NCI-H226 (cell line): ENCODE measurements around the gene MMEL1.

Experiments used
- DNase-seq: peaks from one replicate; pipeline ENCODE4 v3.0.0-alpha.2; 2015

The MMEL1 gene

GRCh38 chr1:2642131-2642559 is 9.3 kb upstream of the MMEL1 start:
- DNase-seq = no peak

GRCh38 chr1:2641381-2642130 is 8.7 kb upstream of the MMEL1 start:
- no peak for DNase-seq

GRCh38 chr1:2640626-2641025 is 7.8 kb upstream of the MMEL1 start:
- DNase-seq = no peak

- no peak for DNase-seq
Observed at GRCh38 chr1:2639607-2640521, 7.0 kb upstream of the MMEL1 start.

GRCh38 chr1:2639203-2639602 is 6.4 kb upstream of the MMEL1 start:
- DNase-seq = no peak

- DNase-seq = no peak
Observed at GRCh38 chr1:2638466-2639115, 5.8 kb upstream of the MMEL1 start.

GRCh38 chr1:2637442-2638145 is 4.8 kb upstream of the MMEL1 start:
- no peak for DNase-seq

- no peak for DNase-seq
Observed at GRCh38 chr1:2636733-2637132, 3.9 kb upstream of the MMEL1 start.

- no peak for DNase-seq
Observed at GRCh38 chr1:2635361-2636010, 2.7 kb upstream of the MMEL1 start.

GRCh38 chr1:2633936-2634491 is 1.2 kb upstream of the MMEL1 start:
- DNase-seq = no peak

- no peak for DNase-seq
Observed at GRCh38 chr1:2633366-2633935, 635 bp upstream of the MMEL1 start.

GRCh38 chr1:2632051-2632430 is 775 bp downstream of the MMEL1 start:
- DNase-seq = no peak

GRCh38 chr1:2631136-2632050 is 1.4 kb downstream of the MMEL1 start:
- DNase-seq = no peak

GRCh38 chr1:2630498-2631135 is 2.2 kb downstream of the MMEL1 start:
- no peak for DNase-seq

- DNase-seq = no peak
Observed at GRCh38 chr1:2629627-2630497, 3.0 kb downstream of the MMEL1 start.

GRCh38 chr1:2628933-2629626 is 3.7 kb downstream of the MMEL1 start:
- no peak for DNase-seq

- no peak for DNase-seq
Observed at GRCh38 chr1:2628191-2628932, 4.5 kb downstream of the MMEL1 start.

- no peak for DNase-seq
Observed at GRCh38 chr1:2627746-2628145, 5.1 kb downstream of the MMEL1 start.
